GM21367 (cell line): ENCODE data around the gene TLL1.

Source experiments
- ATAC-seq: cut with Tn5 transposase; IDR thresholded peaks from one replicate; pipeline ENCODE4 v1.9.1; 2021; ENCODE audit not compliant: unreplicated experiment

The TLL1 gene

GRCh38 chr4:165970703-165971420 is 97.8 kb downstream of the TLL1 start:
- ATAC-seq: no peak

DNA sequence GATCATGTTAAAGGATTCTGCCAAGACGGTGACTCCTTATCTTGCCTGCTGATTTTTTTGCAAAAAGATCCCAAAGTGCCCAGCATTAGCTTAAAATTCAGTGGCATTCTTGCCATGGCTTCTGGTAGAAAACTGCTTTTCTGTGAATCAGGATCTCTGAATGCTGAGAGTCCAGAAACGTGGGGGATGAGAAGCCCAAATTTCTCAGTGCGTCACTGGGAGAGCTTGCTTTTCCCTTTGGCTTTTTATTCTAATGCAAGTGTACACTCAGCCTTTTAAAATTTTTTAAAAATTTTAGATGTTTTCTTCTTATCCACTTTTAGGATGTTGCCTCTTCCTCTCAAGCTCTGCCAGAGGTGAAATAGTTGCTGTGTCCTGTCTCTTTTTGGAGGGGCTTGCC is 98.4 kb downstream of the TLL1 start:
- no peak for ATAC-seq

DNA sequence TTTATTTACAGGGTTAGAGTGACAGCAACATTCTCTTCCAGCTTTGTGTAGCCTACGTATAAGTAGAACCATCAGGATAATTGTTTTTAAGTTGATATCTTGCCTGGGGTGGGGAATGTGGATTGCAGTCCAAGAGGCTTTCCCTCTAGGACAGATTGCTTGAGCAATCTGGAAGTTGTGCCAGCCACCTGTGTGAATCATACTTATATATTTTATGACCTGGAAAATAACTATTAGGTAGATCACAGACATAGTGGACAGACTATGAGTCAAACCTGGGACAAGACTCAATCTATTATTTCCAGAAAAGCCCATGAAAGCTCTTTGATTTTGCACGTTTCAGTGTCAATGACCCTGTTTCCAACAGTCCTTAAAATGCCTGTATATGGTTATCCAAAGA is 98.9 kb downstream of the TLL1 start:
- no peak for ATAC-seq

DNA sequence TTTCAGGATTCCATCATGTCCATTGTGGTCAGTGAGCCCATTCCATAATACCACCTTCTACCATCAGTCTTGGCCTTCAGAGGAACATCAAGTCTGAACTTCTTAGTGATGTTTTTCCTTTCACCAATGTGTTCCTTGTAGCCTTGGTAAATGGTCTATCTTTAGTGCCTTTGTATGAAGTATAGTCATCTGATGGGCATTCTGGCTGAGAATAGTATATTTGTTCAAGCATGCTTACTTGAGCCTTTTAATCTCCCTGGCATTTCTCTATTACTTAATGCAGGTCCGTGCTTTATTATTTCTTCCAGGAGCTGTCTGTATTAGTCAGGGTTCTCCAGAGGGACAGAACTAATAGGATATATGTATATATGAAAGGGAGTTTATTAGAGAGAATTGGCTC is 99.7 kb downstream of the TLL1 start:
- ATAC-seq: no peak

DNA sequence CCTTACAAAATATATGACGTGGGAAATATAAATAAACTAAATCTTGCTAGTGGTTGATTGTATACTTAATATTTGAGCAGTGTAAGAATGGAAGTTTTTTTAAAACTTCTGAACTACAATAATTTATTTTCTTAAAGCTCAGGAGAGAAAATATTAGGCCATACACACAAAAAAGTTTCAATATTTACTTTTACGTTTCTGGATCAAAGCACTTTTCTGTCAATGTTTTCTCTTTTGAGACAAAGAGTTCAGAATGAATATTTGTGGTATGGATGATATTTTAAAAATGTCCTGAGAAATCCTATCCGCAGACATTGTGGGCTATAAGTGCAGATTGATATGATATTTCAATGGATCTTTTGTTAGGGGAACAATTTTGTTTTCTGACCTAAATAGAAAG is 109.9 kb downstream of the TLL1 start:
- ATAC-seq: no peak

- no peak for ATAC-seq
Observed at GRCh38 chr4:165986956-165987698, 114.1 kb downstream of the TLL1 start.

- no peak for ATAC-seq
Observed at GRCh38 chr4:165991325-165992180, 118.5 kb downstream of the TLL1 start.

DNA sequence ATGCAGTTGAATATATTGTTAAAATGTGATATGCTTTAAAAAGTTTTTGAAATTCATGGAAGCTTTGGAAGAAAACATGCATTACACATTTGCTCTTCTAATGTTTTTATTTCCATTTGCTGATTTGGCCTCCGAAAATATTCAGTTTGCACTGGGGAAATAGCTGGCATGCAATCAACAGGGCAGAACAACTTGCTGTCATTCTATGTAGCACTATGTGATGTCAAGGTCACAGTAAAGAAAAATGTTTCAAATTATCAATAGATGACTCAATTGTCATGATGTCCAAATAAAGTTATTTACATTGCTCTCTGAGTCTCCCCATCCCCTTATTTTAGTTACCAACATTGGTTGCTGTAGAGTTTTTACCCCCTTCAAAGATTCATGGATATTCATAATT is 119.2 kb downstream of the TLL1 start:
- ATAC-seq: no peak

DNA sequence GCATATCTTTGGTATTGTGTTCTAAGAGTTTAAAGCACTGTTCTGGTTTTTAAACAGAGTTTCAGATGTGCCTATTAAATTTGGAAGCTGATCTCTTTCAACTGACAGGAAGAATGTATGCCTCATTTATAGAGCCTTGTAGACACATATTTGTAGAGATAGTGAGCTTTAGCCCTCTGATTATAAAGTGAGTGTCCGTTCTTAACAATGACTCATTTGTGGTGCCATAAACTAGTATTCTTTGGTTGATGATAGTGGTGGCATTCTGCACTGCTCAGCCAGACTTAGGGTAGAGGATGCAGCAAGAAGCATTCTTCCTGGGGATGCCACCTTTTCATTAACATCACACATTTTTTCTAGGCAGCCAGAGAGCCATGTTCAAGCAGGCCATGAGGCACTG is 121.7 kb downstream of the TLL1 start:
- ATAC-seq: no peak

GRCh38 chr4:166003811-166004210 is 130.8 kb downstream of the TLL1 start:
- ATAC-seq: no peak

DNA sequence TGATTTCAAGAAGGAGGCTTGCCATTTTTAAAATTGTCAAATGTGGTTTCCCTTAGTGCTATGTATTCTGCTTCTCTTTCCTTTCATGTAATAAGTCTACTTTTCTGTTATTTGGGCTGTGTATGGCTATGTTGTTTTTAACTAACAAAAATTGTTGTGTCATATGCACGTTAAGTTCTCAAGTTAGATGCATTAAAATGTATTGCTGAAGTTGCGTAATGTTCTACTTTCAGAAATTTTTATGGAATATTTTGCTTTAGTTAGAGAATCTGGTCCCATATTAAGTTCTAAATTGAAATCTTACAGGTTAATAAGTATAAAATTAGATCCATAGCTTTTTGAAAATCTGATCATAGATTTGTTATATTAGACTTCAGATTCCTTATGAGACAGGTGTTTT is 133.2 kb downstream of the TLL1 start:
- no peak for ATAC-seq

- no peak for ATAC-seq
Observed at GRCh38 chr4:166008510-166008909, 135.5 kb downstream of the TLL1 start.

DNA sequence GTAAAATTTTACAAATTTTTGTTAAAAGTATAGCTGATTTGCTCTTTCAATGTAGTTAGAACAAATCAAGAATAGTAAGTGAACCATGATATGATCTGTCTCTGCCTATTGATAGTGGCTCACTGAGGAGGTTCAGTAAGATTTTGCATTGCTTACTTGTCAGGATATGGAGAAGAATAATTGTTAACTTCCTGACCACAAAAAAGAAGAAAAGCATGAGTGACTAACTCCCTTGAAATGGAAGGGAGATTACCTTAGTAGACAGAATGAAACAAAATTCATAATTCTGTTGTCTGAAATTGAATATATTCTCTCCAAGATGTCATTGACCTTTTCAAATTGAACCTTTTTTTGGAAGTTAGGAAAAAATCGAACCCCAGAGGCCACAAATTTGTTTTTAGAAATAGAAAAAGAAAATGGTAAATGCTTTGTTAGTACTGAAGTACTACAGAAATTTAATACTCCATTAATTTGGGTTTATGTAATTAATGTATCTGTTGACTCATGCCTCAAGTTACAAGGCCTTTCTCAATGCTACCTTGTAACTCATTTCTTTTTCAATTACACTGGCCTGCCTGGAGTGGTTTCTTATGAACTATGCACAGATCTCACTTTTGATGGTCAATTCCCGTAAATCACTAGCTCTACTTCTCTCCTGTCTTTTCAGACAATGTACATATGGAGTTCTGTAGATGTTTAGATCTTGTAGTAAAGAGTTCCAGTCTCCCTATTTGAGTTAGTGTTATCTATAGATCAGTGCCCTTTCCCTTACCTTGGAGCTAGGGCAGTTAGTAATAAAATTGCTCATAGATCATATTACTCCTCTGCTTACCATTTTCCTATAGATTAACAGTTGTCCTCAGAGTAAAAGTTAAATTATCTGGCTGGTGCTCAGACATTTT is 139.3 kb downstream of the TLL1 start:
- ATAC-seq: no peak

- no peak for ATAC-seq
Observed at GRCh38 chr4:166014411-166014810, 141.4 kb downstream of the TLL1 start.

DNA sequence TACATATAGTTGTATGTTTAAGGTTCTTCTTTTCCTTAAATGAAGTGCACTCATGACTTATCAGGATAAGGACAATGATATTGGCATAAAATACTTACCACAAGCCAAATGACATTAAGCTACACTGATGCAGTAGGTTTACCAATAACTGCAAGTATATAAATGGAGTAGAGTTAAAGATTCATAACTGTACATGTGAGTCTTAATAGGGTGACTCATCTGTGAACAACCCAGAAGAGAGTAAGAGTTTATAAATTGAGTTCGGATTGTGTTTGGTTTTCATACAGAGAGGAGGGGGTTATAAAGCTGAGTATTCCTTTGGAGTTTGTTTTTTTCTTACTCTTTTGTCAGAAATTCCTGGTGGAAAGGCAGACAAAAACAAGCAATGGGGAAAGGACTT is 144.8 kb downstream of the TLL1 start:
- no peak for ATAC-seq

GRCh38 chr4:166019441-166020220 is 146.6 kb downstream of the TLL1 start:
- ATAC-seq: no peak

GRCh38 chr4:166021617-166022016 is 148.6 kb downstream of the TLL1 start:
- ATAC-seq: no peak

GRCh38 chr4:166034965-166035364 is 161.9 kb downstream of the TLL1 start:
- ATAC-seq: no peak

DNA sequence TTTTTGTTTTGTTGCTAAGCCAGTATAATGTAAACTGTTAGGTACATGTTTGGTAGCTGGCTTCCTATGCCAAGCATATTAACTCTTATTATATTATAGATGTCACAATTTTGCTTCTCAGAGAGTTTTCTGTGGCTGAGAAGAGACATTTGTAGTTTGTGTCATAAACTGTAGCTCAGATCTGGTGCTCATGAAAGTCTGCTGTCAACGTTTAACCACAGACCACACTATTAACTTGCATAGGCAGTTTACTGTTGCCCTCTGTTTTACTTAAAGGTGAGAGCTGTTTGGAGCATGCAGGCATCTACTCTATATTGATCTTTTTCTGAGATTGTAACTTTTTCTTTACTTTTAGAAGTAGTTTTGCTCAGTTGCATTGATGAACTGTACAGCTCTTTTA is 166.8 kb downstream of the TLL1 start:
- ATAC-seq: no peak

DNA sequence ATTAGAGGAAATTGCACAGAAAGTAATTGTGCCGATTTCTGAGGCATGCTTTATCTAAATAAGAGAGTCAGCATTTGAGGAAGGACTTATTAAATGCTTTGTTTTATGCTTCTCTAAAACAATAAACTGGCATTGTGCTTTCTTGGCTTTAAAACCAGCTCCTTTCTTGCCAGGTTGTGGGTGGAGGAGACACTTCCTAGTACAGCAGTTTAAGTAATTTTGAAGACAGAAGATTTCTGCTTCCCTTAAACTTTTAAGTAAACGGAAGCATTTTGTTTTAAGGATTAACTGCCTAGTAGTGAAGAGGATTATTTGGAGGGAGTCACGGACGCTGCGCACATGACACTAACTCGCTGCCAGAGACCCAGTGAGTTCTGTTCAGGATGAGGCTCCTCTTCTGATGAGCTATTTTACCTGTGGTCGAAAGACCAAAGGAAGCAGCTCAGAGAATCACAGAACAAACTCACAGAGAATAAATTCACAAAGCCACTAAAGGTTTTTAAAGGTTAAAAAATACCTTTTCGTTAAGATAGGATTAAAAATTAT is 169.5 kb downstream of the TLL1 start:
- ATAC-seq: no peak
